Measurements from ENCODE around the gene BRCA1.

DNA sequence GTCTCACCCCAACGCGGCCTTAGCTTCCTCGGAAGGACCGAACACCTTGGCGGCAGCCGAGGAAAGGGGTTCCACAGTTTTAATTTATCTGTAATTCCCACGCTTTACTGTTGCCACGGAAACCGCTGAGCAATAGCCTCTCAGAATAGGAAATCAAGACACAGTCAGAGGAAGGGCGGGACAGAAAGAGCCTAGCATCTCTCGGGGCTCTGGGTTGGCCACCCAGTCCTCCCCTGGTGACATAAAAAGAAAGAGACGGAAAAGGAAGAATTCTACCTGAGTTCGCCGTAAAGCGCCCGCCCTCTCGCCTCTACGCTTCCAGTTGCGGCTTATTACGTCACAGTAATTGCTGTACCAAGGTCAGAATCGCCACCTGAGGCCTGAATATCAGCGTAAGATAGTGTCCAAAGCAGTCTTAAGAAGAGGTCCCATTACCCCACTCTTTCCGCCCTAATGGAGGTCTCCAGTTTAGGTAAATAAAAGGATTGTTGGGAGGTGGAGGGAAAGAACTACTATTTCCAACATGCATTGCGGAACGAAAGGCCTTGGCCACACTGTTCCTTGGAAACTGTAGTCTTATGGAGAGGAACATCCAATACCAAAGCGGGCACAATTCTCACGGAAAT, 45.1 kb upstream of the BRCA1 start:
- TF ChIP-seq, protein P1, sequence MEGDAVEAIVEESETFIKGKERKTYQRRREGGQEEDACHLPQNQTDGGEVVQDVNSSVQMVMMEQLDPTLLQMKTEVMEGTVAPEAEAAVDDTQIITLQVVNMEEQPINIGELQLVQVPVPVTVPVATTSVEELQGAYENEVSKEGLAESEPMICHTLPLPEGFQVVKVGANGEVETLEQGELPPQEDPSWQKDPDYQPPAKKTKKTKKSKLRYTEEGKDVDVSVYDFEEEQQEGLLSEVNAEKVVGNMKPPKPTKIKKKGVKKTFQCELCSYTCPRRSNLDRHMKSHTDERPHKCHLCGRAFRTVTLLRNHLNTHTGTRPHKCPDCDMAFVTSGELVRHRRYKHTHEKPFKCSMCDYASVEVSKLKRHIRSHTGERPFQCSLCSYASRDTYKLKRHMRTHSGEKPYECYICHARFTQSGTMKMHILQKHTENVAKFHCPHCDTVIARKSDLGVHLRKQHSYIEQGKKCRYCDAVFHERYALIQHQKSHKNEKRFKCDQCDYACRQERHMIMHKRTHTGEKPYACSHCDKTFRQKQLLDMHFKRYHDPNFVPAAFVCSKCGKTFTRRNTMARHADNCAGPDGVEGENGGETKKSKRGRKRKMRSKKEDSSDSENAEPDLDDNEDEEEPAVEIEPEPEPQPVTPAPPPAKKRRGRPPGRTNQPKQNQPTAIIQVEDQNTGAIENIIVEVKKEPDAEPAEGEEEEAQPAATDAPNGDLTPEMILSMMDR (IDR thresholded peaks at IDR 0.05): no peak
- peak; percentile 28 to 42 for TF ChIP-seq POLR2A (IDR thresholded peaks at IDR 0.05)

All from thyroid gland (tissue), 4 donors.